ENCODE measurements around the gene AKAP17A. TPM values are rescaled to one million over a fixed set of nuclear protein-coding genes. Genes with fewer than 3 reads are reported as not detected.

AKAP17A gene
- total RNA-seq, 1 donor from 2014 or later = 32.7 TPM

DNA sequence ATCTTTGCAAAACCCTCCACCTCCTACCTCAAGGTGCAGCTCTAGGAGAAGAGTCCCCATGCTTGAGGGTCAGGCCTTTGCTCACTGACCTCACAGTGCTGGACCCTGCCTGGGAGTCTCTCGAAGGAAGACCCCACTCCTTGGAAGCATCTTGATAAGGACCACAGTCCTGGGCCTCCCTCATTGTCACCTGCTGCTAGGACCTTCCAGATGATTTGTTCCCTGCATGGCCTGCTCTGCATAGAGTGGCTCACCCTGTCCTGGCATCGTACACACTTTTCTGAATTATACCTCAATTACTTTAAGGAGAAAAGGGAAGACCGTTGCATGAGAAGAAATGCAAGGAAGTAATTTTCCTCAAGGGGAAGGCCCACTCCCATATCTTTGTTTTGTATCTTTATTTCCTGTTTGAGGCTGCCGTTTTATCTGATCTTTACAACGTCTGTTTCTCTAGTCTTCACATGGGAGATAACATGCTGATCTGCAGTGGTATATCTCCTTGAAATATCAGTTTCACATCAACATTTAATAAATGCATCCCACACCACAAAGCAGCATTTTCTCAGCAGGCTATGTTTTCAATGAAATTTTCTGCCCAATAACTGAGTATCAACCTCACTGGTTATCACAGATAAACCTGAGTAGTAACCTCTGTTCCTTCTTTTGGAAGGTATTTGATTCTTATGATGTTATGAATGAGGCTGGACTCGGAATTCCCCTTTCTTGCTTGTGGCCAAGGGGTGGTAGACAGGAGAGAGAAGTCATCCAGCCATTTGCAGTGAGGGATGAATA lies 15.0 kb upstream of the AKAP17A start:
- no peak for DNase-seq (ENCODE audit: low read depth)
- no peak overlapping the region for H3K4me3 ChIP-seq (ENCODE audit: low read depth, low read length)
- TF ChIP-seq, protein P1, sequence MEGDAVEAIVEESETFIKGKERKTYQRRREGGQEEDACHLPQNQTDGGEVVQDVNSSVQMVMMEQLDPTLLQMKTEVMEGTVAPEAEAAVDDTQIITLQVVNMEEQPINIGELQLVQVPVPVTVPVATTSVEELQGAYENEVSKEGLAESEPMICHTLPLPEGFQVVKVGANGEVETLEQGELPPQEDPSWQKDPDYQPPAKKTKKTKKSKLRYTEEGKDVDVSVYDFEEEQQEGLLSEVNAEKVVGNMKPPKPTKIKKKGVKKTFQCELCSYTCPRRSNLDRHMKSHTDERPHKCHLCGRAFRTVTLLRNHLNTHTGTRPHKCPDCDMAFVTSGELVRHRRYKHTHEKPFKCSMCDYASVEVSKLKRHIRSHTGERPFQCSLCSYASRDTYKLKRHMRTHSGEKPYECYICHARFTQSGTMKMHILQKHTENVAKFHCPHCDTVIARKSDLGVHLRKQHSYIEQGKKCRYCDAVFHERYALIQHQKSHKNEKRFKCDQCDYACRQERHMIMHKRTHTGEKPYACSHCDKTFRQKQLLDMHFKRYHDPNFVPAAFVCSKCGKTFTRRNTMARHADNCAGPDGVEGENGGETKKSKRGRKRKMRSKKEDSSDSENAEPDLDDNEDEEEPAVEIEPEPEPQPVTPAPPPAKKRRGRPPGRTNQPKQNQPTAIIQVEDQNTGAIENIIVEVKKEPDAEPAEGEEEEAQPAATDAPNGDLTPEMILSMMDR (conservative IDR thresholded peaks at IDR 0.05; ENCODE audit: low read depth, low read length) = no peak

DNA sequence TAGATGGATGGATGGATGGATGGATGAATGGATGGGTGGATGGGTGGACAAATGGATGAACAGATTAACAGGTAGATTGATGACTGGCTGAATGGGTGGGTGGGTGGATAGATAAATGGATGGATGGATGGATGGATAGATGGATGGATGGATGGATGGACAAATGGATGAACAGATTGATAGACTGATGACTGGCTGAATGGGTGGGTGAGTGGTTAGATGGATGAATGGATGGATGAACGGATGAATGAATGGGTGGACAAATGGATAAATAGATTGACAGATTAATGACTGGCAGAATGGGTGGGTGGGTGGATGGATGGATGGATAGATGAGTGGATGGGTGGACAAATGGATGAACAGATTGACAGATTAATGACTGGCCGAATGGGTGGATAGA lies 13.6 kb upstream of the AKAP17A start:
- TF ChIP-seq, protein P1 (conservative IDR thresholded peaks at IDR 0.05; ENCODE audit: low read depth, low read length) = no peak
- H3K4me3 ChIP-seq (ENCODE audit: low read depth, low read length) = no peak overlapping the region
- DNase-seq (ENCODE audit: low read depth) = no peak

DNA sequence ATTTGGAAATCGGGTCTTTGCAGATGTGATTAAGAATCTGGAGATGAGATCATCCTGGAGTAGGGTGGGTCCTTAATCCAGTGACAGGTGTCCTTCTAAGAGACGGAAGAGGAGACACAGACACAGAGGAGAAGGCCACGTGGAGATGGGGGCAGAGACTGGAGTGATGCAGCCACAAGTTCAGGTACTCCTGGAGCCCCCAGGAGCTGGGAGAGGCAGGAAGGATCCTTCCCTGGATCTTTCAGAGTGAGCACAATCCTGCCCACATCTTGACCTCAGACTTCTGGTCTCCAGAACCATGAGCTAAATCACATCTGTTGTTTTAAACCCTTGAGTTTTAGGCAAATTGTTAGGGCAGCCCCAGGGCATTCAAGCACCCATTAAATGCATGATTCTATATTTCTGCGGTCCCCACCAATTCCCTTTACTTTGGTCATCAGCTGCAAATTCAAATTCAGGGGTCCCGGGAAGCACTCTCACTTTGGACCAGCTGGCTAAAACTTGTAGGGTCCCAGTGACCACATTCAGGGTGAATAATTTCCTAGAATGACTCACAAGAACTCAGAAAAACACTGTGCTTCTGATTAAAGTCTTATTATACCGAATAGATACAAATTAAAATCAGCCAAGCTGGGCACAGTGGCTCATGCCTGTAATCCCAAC lies 12.8 kb upstream of the AKAP17A start:
- H3K4me3 ChIP-seq (ENCODE audit: low read depth, low read length) = no peak overlapping the region

DNA sequence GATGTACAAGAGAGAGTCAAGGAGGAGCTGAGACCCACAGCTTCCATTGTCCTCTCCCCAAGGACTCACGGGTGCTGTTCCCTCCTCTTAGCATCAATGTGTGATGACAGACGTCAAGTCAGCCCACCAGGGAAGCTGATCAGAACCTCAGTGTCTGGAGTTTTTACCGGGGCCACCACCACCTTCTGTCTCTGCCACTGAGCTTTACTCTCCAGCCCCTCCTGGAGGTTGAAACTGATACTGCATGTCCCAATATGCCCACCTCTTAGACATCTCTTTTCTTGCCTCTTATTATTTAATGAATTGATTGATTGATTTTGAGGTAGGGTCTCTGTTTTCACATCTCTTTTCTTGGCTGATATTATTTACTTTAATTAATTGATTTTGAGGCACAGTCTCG lies 10.3 kb upstream of the AKAP17A start:
- no peak for DNase-seq (ENCODE audit: low read depth)
- H3K4me3 ChIP-seq (ENCODE audit: low read depth, low read length) = no peak overlapping the region
- TF ChIP-seq, protein P1 (conservative IDR thresholded peaks at IDR 0.05; ENCODE audit: low read depth, low read length) = peak; percentile 73

More for the DNA sequence above, 12.8 kb upstream of the AKAP17A start:
- TF ChIP-seq, protein P1 (conservative IDR thresholded peaks at IDR 0.05; ENCODE audit: low read depth, low read length) = no peak
- no peak for DNase-seq (ENCODE audit: low read depth)

DNA sequence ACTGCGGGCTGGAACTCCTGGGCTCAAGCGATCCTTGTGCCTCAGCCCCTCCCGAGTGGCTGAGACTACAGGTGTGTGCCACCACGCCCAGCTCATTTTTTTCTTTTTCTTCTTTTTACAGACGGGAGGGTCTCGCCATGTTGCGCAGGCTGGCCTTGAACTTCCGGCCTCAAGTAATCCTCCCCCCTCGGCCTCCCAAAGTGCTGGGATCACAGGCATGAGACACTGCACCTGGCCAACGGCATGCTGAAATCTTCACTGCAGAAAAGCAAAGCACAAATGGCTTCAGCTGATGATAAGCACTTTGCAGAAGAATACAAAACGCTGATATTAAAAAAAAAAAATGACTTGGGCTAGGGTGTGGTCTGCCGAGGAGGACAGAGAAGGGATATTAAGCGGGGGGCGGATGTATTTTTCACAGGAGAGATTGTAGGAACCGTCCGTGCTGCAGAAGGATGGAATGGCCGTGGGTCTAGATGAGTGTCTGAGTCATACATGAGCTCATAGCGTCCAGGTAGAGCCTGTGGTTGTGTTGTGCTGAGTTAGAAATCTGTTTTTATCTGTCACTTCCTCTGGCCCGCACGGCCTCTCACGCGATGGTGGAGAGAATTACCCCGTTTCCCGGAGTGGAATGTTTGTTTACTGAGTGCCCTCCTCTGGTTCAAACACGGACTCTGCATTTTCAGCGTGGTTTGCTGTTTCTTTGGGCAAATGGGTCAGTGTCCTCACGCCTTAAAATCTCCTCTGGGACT lies 8.5 kb upstream of the AKAP17A start:
- TF ChIP-seq, protein P1 (conservative IDR thresholded peaks at IDR 0.05; ENCODE audit: low read depth, low read length) = no peak
- no peak overlapping the region for H3K4me3 ChIP-seq (ENCODE audit: low read depth, low read length)
- no peak for DNase-seq (ENCODE audit: low read depth)

DNA sequence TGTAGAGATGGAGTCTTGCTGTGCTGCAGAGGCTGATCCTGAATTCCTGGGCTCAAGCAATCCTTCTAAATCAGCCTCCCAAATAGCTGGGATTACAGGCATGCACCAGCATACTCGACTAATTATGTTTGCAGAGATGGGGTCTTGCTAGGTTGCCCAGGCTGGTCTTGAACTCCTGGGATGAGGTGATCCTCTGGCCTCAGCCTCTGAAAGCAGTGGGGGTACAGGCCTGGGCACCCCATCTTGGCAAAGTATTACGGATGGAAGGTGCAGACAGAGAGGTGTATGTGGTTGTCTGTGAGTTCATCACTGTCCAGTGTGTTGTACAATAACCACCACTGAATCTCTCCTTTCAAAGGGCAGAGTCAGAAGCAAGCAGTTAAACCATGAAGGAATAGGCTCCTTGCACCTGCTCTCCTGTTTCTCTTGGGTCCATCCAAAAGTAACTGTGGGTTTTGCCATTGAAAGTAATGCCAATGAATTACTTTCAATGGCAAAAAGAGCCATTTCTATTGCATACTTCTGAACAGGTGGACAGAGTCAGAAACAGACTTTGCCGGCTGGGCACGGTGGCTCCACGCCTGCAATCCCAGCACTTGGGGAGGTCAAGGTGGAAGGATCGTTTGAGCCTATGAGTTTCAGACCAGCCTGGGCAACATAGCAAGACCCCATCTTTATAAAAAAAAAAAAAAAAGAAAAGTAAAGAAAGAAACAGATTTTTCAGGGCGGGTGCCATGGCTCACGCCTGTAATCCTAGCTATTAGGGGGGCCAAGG lies 7.0 kb upstream of the AKAP17A start:
- H3K4me3 ChIP-seq (ENCODE audit: low read depth, low read length) = no peak overlapping the region
- TF ChIP-seq, protein P1 (conservative IDR thresholded peaks at IDR 0.05; ENCODE audit: low read depth, low read length) = no peak
- DNase-seq (ENCODE audit: low read depth) = no peak

Data from epithelial cell of proximal tubule (primary cell).